ENCODE measurements around the gene GUCY1A2.

DNA sequence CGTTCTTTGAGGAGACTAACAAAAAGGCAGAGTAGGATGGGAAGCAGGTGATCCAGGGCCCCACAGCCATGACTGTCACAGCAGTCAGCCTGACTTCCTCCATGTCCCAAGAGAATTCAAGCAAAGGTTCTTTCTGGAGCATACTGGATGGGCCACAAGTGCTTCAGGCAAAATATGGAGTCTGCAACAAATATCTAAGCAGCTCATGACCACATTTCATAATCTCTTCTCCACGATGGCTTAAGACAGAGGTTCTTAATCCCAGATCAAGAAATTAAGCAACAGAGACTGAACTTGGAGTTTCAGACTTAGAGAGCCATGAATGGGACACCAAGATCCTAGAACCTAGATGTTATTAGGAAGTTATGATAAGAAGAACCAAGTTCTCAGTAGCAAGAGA, 31.6 kb downstream of the GUCY1A2 start:
- TF ChIP-seq POLR2A (IDR thresholded peaks at IDR 0.05; ENCODE audit: low read length) (no peak), GATA1 (IDR thresholded peaks at IDR 0.05; ENCODE audit: low read depth, low read length) (no peak)

All from erythroblast (primary cell).